HG03378 (cell line): ENCODE results near the gene MTARC1.

Experiments
- ATAC-seq: cut with Tn5 transposase; IDR thresholded peaks from one replicate; pipeline ENCODE4 v1.9.1; 2021; ENCODE audit warnings: mild to moderate bottlenecking, moderate library complexity; ENCODE audit not compliant: unreplicated experiment

Gene MTARC1

DNA sequence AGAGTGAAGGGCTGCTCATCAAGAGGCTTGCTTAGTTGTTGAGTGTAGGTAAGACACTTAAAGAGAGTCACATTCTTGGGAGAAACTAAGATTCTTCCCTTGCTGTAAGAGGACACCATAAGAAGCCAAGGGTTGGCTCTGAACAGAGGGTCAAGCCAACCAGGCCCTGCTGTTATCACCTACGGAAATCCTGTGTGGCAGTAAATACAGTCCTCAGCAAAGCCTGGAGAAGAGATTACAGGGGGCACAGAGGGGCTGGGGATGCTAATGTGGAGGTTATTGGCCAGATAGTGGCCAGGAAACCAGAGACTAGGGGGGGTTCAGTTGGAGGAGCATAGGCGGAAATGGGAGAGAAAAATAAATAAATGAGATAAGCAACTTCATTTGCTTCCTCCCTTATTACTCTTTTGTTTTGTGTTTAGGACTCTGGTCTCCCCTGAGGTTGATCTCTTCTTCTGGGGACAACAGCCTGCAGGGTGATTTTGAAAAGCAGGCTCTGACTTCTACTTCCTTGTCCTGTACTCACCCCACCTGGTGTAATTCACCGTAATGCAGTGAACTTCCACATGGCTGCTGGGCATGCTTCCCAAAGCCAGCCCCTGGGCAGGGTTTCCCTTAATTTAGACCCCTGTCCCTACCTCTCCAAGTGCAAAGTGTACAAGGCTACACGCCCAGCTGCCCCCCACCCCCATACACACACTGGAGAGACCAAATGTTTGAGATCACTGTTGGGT is 40.9 kb downstream of the MTARC1 start:
- ATAC-seq = no peak

DNA sequence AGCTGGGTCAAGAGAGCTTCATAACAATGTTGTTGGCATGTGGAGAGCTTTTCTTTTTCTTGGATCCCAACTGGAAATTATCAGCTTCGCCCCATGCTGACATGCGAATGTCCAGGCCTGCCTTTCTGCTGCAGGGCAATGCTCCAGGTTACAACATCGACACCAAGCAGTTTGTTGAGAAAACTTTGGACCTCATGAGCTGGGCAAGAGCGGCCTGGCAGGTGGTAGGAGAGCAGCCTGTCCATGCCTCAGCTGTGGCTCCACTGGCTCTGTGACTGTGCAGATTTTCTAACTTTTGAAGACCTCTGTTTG is 41.4 kb downstream of the MTARC1 start:
- no peak for ATAC-seq

DNA sequence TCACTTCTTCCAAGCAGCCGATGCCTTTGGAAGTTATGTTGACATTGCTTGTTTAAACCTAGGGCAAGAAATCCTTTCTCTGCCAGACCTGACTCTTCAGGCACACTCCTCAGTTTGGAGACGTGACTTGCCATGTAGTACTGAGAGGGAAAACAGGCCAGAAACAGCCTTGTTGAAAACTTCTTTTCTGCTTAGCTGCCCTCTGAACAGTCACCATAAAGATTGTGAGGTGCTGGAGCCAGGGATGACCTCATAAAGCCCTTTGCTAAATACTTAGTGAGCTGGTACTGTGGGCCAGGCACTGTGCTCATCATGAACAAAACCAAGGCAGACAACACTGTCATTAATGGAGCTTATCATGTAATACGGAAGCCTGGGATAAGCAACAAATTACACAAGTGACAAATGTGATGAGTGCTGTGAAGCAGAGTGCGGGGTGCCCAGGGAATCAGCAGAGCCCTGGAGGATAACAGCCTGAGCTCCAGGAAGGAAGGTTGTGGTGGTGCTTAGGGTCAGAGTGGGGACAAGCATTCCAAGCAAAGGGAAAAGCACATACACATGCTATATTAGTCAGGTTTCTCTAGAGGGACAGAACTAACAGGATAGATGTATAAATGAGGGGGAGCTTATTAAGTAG is 42.4 kb downstream of the MTARC1 start:
- ATAC-seq = no peak

DNA sequence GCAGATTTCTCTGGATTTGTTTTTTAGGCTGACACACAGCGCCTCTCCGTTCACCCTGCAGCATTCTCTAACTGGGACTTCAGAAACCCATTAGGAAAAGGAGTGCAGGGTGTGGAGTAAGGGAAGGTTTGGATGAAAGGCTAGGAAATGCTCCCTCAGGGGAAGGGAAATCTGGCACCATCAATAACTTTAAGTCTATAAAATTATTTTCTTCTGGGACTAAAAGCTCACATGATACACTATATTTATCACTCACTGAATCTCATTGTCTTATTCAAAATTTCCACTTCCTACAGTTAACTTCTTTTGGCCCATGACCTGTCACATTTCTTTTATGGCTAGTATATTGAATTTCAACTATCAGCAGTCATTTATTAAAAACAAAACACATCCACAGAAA is 46.7 kb downstream of the MTARC1 start:
- no peak for ATAC-seq

DNA sequence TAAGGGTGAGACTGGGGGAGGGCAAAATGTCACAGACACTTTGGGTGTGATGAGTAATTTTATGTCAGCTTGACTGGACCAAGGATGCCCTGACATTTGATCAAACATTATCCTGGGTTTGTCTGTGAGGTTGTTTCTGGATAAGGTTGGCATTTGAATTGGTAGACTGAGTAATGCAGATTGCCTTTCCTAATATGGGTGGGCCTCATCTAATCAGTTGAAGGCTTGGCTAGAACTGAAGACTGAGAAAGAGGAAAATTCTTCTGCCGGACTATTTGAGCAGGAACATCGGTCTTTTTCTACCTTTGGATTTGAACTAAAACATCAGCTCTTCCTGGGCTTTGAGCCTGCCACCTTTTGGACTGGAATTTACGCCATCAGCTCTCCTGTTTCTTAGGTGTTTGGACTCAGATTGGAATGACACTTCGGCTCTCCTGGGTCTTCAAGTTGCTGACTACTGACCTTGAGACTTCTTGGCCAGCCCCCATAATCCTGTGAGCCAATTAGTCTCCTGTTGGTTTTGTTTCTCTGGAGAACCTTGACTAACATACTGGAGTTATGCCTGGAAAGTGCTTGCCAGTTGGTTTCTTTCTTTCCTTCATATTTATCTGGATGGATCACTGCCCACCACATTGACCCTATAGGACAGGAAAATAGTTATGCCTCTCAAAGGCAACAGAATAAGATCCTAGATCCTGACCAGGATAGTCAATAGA is 47.6 kb downstream of the MTARC1 start:
- no peak for ATAC-seq
